Spleen (tissue), 11 donors: ENCODE results near the gene YDJC. TPM values are rescaled to one million over a fixed set of nuclear protein-coding genes. Genes with fewer than 3 reads are reported as not detected.
"Not testable (repeated sequence)": the region's sequence is repeated elsewhere in the genome, so short reads cannot be mapped to it uniquely, and the experiment has no call there.

Experiments used
- DNase-seq: peaks from one replicate; pipeline ENCODE4 v3.0.0-alpha.2; 2020
- H3K27ac ChIP-seq, 8 donors: fragments of 200-600 bp; sonication (generic) in 7 of 8; 1 replicate in 4 of 8; 2 replicates in 4 of 8; pipeline versions ENCODE4 v1.5.0 to v1.8.0; 2016 to 2021; ENCODE audit warnings: inconsistent platforms in 4 of 8, mild to moderate bottlenecking in 4 of 8, moderate library complexity in 1 of 8
- H3K27me3 ChIP-seq, 7 donors: fragments of 200-600 bp; sonication (generic) in 6 of 7; replicated peaks in 1 of 7; 1 replicate in 4 of 7; 2 replicates in 3 of 7; pipeline versions ENCODE4 v1.5.0 to v1.8.0; 2016 to 2021; ENCODE audit warnings: inconsistent platforms in 3 of 7, mild to moderate bottlenecking in 1 of 7
- H3K36me3 ChIP-seq, 6 donors: fragments of 200-600 bp; sonication (generic) in 5 of 6; 1 replicate in 4 of 6; 2 replicates in 2 of 6; pipeline versions ENCODE4 v1.5.0 to v1.8.0; 2016 to 2021; ENCODE audit warnings: inconsistent platforms in 2 of 6
- H3K4me1 ChIP-seq, 6 donors: fragments of 200-600 bp; sonication (generic) in 5 of 6; 1 replicate in 3 of 6; 2 replicates in 3 of 6; pipeline versions ENCODE4 v1.5.0 to v1.8.0; 2016 to 2021; ENCODE audit warnings: inconsistent platforms in 3 of 6
- H3K4me3 ChIP-seq, 8 donors: fragments of 200-600 bp; sonication (generic) in 7 of 8; 1 replicate in 4 of 8; 2 replicates in 4 of 8; pipeline versions ENCODE4 v1.5.0 to v1.8.0; 2016 to 2021; ENCODE audit warnings: inconsistent platforms in 4 of 8, mild to moderate bottlenecking in 4 of 8, moderate library complexity in 2 of 8
- H3K9me3 ChIP-seq, 8 donors: fragments of 200-600 bp; sonication (generic) in 7 of 8; 1 replicate in 4 of 8; 2 replicates in 4 of 8; pipeline versions ENCODE4 v1.5.0 to v1.8.0; 2016 to 2021; ENCODE audit warnings: inconsistent platforms in 4 of 8
- POLR2A ChIP-seq, 3 donors: fragments of 450-650 bp; IDR thresholded peaks; one replicate each; pipeline ENCODE4 v1.5.1; 2017; ENCODE audit warnings: antibody characterized with exemption in 3 of 3, mild to moderate bottlenecking in 1 of 3
- POLR2AphosphoS5 ChIP-seq, 3 donors: sonication (generic); formaldehyde crosslinking; IDR thresholded peaks; one replicate each; pipeline ENCODE4 v1.5.1; 2017; ENCODE audit warnings: antibody characterized with exemption in 3 of 3
- WGBS, 5 donors: extraction: QIAGEN DNeasy Blood & Tissue Kit in 3 of 5; methylation state at CpG; one replicate each; pipeline versions ENCODE4 v1.1.5 to v1.1.7; 2013 to 2018; 5-methylcytosine and 5-hydroxymethylcytosine counted together
- intact Hi-C: fragments of 100-400 bp; cut with DNase I; formaldehyde crosslinking; loops from one replicate; pipeline ENCODE4 v1.15.0; 2023; ENCODE audit warnings: low total_unique reads
- polyA plus RNA-seq, 3 donors: library from polyadenylated mRNA; stranded (reverse); fragments of 200-250 nt; gene quantifications; one replicate each; pipeline ENCODE4 v1.2.1, GENCODE V29; 2013
- total RNA-seq, 7 donors: library from RNA; depleted of rRNA in 3 of 7; stranded (reverse); fragments of >200 nt in 3 of 7; fragmentation: NEBNext Ultra II Directional in 4 of 7; extraction: Animal tissue kit (Norgen Biotek cat#: 25700) in 4 of 7; gene quantifications; one replicate each; pipeline versions ENCODE4 v1.1.0 to v1.2.1, GENCODE V29; 2016 to 2021
- TF ChIP-seq, protein P1 (sequence below), 11 experiments: fragments of 200-600 bp in 7 of 11; fragments of 450-650 bp in 4 of 11; sonication (generic) in 4 of 11; IDR thresholded peaks in 8 of 11; conservative IDR thresholded peaks in 3 of 11; 1 replicate in 7 of 11; 2 replicates in 4 of 11; pipeline versions ENCODE4 v1.4.0 to v1.8.0; 2016 to 2021; ENCODE audit warnings: antibody characterized with exemption in 11 of 11, inconsistent platforms in 4 of 11, mild to moderate bottlenecking in 1 of 11
- donor health status: healthy with polysubstance abuse.
- donor health status: DM: no; HTN: no; CAD: no; lungs with moderate emphysema.
- donor health status: DM: no; HTN: no; CAD: no.
- donor health status: Bipolar disorder and iron deficiency.
- donor health status: healthy.
- donor health status: DM: no; HTN: no; CAD: no.
- donor health status: DM: yes; HTN: yes; CAD: no.

The YDJC gene
- total and polyA plus RNA-seq, 10 donors: 19.0 to 54.3 (median 32.1) TPM

DNA sequence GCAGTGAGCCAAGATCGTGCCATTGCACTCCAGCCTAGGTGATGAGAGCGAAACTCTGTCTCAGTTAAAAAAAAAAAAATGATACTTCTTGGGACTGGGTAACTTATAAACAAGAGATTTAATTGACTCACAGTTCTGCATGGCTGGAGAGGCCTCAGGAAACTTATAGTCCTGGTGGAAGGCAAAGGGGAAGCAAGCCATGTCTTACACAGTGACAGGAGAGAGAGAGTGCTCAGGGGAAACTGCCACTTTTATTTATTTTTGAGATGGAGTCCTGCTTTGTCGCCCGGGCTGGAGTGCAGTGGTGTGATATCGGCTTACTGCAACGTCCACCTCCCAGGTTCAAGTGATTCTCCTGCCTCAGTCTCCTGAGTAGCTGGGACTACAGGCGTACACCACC, 20.5 kb upstream of the YDJC start:
- no peak for TF ChIP-seq POLR2A (IDR thresholded peaks at IDR 0.05)
- TF ChIP-seq, protein P1, sequence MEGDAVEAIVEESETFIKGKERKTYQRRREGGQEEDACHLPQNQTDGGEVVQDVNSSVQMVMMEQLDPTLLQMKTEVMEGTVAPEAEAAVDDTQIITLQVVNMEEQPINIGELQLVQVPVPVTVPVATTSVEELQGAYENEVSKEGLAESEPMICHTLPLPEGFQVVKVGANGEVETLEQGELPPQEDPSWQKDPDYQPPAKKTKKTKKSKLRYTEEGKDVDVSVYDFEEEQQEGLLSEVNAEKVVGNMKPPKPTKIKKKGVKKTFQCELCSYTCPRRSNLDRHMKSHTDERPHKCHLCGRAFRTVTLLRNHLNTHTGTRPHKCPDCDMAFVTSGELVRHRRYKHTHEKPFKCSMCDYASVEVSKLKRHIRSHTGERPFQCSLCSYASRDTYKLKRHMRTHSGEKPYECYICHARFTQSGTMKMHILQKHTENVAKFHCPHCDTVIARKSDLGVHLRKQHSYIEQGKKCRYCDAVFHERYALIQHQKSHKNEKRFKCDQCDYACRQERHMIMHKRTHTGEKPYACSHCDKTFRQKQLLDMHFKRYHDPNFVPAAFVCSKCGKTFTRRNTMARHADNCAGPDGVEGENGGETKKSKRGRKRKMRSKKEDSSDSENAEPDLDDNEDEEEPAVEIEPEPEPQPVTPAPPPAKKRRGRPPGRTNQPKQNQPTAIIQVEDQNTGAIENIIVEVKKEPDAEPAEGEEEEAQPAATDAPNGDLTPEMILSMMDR (IDR thresholded peaks at IDR 0.05 in 8 of 11, conservative IDR thresholded peaks at IDR 0.05 in 3 of 11): no peak
- no peak for TF ChIP-seq POLR2AphosphoS5 (IDR thresholded peaks at IDR 0.05)
- no peaks in the 10 kb centered on the region for H3K9me3 ChIP-seq
- H3K4me1 ChIP-seq: peaks cover 4 to 42% (median 33%) of the 10 kb centered on the region in 6 donors
- no peak for DNase-seq
- H3K27ac ChIP-seq: no peak overlapping the region
- peaks cover 0 to 32% (median 4%) of the 10 kb centered on the region in 6 donors for H3K36me3 ChIP-seq
- WGBS, 5 donors: 89 to 93% (median 92%) methylated on average over 7 of the region's 7 CpGs
- intact Hi-C loops: no loop called here
- no peak overlapping the region for H3K4me3 ChIP-seq
- H3K27me3 ChIP-seq: no peaks in the 10 kb centered on the region

DNA sequence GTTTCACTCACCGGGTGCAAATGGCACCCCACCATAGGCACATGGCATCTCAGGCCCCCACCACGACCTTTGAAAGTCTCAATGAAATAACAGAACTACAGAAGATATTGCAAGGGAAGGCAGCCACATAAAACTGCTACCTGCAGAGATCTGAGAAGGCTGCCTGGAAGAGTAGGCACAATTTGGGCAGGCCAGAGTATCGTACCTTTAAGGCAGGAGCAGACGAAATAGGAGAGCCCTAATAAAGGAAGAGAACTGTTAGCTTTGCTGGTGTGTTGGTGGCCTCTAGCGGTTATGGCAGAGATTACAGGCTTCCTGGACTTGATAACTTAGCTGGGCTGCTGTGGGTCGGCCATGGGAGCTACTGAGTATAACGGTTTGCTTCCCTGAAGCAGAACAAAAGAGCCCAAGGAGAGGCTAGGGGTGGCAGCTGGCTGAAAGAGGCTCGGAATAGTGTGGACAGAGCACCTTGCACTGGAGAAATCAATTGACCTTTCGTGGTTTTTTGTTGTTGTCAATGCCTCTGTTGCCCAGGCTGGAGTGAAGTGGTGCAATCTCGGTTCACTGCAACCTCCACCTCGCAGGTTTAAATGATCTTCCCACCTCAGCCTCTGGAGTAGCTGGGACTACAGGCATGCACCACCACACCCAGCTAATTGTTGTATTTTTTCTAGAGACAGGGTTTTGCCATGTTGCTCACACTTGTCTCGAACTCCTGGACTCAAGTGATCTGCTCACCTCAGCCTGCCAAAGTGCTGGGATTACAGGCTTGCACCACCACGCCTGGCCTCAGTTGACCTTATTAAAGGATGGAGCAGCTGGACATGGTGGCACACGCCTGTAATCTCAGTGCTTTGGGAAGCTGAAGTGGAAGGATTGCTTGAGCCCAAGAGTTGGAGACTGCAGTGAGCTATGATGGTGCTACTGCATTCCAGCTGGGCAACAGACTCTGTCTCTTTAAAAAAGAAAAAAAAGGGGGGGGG, 17.1 kb upstream of the YDJC start:
- Histone ChIP-seq H3K4me1 (peaks cover 5 to 49% (median 34%) of the 10 kb centered on the region in 6 donors), H3K27me3 (no peaks in the 10 kb centered on the region), H3K4me3 (no peak overlapping the region), H3K36me3 (peaks cover 0 to 52% (median 13%) of the 10 kb centered on the region in 6 donors), H3K9me3 (no peaks in the 10 kb centered on the region), H3K27ac (no peak overlapping the region)
- TF ChIP-seq POLR2A (IDR thresholded peaks at IDR 0.05): no peak
- TF ChIP-seq, protein P1 (IDR thresholded peaks at IDR 0.05 in 8 of 11, conservative IDR thresholded peaks at IDR 0.05 in 3 of 11): peak; percentile 77 to 93 (median 90)
- TF ChIP-seq POLR2AphosphoS5 (IDR thresholded peaks at IDR 0.05): no peak
- no peak for DNase-seq
- 46 to 53% (median 47%) methylated on average over 14 of the region's 14 CpGs for WGBS, 5 donors
- intact Hi-C loops: no loop called here

DNA sequence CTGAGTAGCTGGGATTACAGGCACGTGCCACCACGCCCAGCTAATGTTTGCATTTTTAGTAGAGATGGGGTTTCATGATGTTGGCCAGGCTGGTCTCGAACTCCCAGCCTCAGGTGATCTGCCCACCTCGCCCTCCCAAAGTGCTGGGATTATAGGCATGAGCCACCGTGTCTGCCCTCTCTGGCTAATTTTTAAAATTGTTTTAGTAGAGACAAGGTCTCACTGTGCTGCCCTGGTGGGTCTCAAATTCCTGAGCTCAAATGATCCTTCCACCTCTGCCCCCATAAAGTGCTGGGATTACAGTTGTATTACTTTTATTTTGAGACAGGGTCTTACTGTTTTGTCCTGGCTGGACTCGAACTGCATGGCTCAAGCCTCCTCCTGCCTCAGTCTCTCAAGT, 15.7 kb upstream of the YDJC start:
- H3K4me3 ChIP-seq, H3K27me3 ChIP-seq, intact Hi-C loops, DNase-seq, H3K27ac ChIP-seq, H3K9me3 ChIP-seq: not testable (repeated sequence)
- H3K36me3 ChIP-seq: peaks cover 0 to 52% (median 13%) of the 10 kb centered on the region in 6 donors
- peaks cover 10 to 48% (median 33%) of the 10 kb centered on the region in 6 donors for H3K4me1 ChIP-seq
- 87 to 94% (median 92%) methylated on average over 6 of the region's 6 CpGs for WGBS, 5 donors

DNA sequence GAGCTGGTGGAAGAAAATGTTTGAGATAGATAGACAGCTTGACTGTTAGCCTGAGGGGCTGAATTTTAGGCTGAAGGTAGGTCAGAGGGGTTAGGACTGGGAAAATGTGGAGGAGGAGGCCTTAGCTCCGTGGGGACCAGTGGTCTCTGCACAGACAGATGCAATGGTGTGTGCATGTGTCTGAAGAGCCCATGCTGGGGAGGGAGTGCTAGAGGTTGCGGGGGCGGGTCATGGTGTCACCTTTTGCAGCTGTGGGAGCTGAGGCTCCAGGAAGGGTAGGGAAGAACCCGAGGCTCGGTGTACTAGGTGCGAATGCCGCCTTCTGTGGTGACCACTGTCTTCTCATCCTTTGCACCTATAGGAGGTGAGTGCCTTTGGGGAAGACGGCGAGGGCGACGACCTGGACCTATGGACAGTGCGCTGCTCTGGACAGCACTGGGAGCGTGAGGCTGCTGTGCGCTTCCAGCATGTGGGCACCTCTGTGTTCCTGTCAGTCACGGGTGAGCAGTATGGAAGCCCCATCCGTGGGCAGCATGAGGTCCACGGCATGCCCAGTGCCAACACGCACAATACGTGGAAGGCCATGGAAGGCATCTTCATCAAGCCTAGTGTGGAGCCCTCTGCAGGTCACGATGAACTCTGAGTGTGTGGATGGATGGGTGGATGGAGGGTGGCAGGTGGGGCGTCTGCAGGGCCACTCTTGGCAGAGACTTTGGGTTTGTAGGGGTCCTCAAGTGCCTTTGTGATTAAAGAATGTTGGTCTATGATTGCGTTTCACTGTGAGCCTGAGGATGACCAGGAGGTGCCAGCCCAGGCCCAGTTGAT, 13.9 kb upstream of the YDJC start:
- peak overlapping the region in 1 of 8 donors; percentile 83 for H3K27ac ChIP-seq
- TF ChIP-seq, protein P1 (IDR thresholded peaks at IDR 0.05 in 8 of 11, conservative IDR thresholded peaks at IDR 0.05 in 3 of 11): no peak
- no peak for TF ChIP-seq POLR2A (IDR thresholded peaks at IDR 0.05)
- TF ChIP-seq POLR2AphosphoS5 (IDR thresholded peaks at IDR 0.05): no peak
- WGBS, 5 donors: 82 to 89% (median 88%) methylated on average over 20 to 22 of the region's 22 CpGs
- H3K9me3 ChIP-seq: no peaks in the 10 kb centered on the region
- no peaks in the 10 kb centered on the region for H3K27me3 ChIP-seq
- no peak for DNase-seq
- peak overlapping the region in 4 of 8 donors; percentile 73 to 82 (median 77) for H3K4me3 ChIP-seq
- peaks cover 0 to 39% (median 13%) of the 10 kb centered on the region in 6 donors for H3K36me3 ChIP-seq
- intact Hi-C loops: no loop called here
- peaks cover 10 to 45% (median 33%) of the 10 kb centered on the region in 6 donors for H3K4me1 ChIP-seq
